ENCODE measurements around the gene SLC30A2.

The SLC30A2 gene

GRCh38 chr1:25990702-25991395 is 55.1 kb downstream of the SLC30A2 start:
- in situ Hi-C loops (cut with MboI; ENCODE audit: low sequenced_read_pairs, unreplicated experiment) = no loop called here
- DNase-seq (ENCODE audit: low spot score) = no peak
- no peak for TF ChIP-seq CTCF (IDR thresholded peaks at IDR 0.05; ENCODE audit: borderline replicate concordance, control extremely low read depth, extremely low read depth, insufficient read depth, missing control alignments)

- no peak for TF ChIP-seq CTCF (IDR thresholded peaks at IDR 0.05; ENCODE audit: borderline replicate concordance, control extremely low read depth, extremely low read depth, insufficient read depth, missing control alignments)
- in situ Hi-C loops (cut with MboI; ENCODE audit: low sequenced_read_pairs, unreplicated experiment) = no loop called here
- no peak for DNase-seq (ENCODE audit: low spot score)
Observed at GRCh38 chr1:25990251-25990650, 55.7 kb downstream of the SLC30A2 start.

GRCh38 chr1:25989440-25990234 is 56.3 kb downstream of the SLC30A2 start:
- TF ChIP-seq CTCF (IDR thresholded peaks at IDR 0.05; ENCODE audit: borderline replicate concordance, control extremely low read depth, extremely low read depth, insufficient read depth, missing control alignments) = no peak
- no peak for DNase-seq (ENCODE audit: low spot score)
- in situ Hi-C loops (cut with MboI; ENCODE audit: low sequenced_read_pairs, unreplicated experiment) = no loop called here

GRCh38 chr1:25987951-25988350 is 58.0 kb downstream of the SLC30A2 start:
- in situ Hi-C loops (cut with MboI; ENCODE audit: low sequenced_read_pairs, unreplicated experiment) = no loop called here
- no peak for DNase-seq (ENCODE audit: low spot score)
- TF ChIP-seq CTCF (IDR thresholded peaks at IDR 0.05; ENCODE audit: borderline replicate concordance, control extremely low read depth, extremely low read depth, insufficient read depth, missing control alignments) = no peak
